GM21576 (cell line): ENCODE results near the gene TEC.

Experiments used
- ATAC-seq: cut with Tn5 transposase; IDR thresholded peaks from one replicate; pipeline ENCODE4 v1.9.1; 2021; ENCODE audit warnings: mild to moderate bottlenecking, moderate library complexity; ENCODE audit not compliant: unreplicated experiment

The TEC gene

DNA sequence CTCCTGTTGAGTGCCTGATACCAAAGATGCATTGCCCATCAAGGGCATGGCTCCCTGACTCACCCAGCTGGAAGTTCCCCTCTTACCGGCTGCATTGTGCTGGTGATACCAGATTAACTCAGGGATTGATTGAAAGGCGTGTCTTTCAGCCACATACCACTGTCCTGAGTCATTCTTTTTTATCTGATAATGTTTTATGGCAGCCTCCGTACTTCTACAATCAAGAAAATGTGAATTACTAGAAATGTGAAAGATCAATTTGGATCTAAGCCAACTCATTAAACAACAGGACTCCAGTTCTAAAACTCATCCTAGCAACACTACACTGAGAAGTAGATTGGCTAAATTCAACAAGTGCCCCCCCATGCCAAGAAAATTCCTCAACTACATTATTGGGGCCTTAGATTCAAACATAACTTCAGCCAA lies 175.6 kb downstream of the TEC start:
- ATAC-seq: no peak

DNA sequence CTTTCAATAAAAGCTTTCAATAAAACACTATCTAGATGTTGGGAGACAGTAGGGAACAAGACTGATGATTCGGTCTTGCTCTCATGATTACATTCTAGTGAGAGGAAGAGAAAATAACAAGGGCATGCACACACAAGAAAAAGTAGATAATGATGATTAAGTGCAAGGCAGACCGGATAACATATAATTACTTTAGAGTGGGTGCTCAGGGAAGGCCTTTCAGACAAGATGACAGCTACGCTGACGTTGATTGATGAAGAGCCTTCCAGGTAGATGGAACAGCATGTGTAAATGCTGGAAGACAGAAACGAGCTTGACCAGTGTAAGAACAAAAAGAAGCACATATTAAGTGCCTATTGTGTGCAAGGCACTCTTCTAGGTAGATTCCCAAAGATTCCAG lies 179.0 kb downstream of the TEC start:
- no peak for ATAC-seq

DNA sequence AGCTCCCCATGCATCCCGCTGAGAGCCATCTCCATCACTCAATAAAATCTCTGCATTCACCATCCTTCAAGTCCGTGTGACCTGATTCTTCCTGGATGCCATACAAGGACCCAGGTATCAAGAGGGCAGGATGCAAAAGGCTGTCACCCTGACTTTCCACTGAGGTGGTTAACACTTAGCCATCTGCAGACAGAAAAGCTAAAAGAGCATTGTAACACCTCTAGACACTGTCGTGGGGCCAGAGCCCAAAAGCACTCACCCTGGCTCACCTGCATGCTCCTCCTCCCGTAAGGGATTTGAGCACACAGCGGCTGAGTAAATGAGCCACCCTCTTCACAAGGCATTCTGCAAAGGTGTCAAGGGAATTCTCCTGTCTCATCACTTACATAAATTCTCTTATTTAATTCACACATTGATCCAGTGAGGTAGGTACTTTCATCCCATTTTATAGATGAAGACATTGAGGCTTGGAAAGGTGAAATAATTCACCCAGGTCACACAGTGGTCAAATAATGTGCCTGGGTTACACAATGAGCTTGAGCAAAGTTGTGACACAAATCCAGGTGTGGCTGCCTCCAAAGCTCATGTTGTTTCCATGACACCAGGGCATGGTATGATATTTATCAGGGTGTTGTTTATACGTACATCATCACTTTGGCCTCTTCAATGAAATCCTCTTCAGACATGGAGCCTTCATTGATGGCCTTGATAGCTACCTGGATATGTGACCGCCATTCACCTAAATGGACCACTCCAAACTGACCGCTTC lies 183.6 kb downstream of the TEC start:
- no peak for ATAC-seq
